Prostate gland (tissue), 2 donors: ENCODE results near the gene SELENOO. TPM values are rescaled to one million over a fixed set of nuclear protein-coding genes. Genes with fewer than 3 reads are reported as not detected.
"Not testable (repeated sequence)": the region's sequence is repeated elsewhere in the genome, so short reads cannot be mapped to it uniquely, and the experiment has no call there.

Experiments
- DNase-seq: peaks from one replicate; pipeline ENCODE4 v3.0.0-alpha.2; 2019; ENCODE audit warnings: low spot score
- H3K27ac ChIP-seq, 2 donors: fragments of 200-600 bp; sonication (generic); 2 replicates each; pipeline ENCODE4 v1.5.1; 2017 to 2019
- H3K27me3 ChIP-seq: fragments of 200-600 bp; sonication (generic); replicated peaks from 2 replicates; pipeline ENCODE4 v1.5.1; 2019; ENCODE audit not compliant: insufficient read depth
- H3K36me3 ChIP-seq, 2 donors: fragments of 200-600 bp; sonication (generic); 1 replicate in 1 of 2; 2 replicates in 1 of 2; pipeline versions ENCODE4 v1.5.1 to v1.8.1; 2017 to 2019
- H3K4me1 ChIP-seq: fragments of 200-600 bp; sonication (generic); replicated peaks from 2 replicates; pipeline ENCODE4 v1.5.1; 2019
- H3K4me3 ChIP-seq, 2 donors: fragments of 200-600 bp; sonication (generic); 2 replicates each; pipeline ENCODE4 v1.5.1; 2017 to 2019
- H3K9me3 ChIP-seq: fragments of 200-600 bp; sonication (generic); 2 replicates; pipeline ENCODE4 v1.5.1; 2017
- CTCF ChIP-seq, 4 experiments: fragments of 200-600 bp in 2 of 4; fragments of 450-650 bp in 2 of 4; sonication (generic) in 2 of 4; IDR thresholded peaks; 1 replicate in 3 of 4; 2 replicates in 1 of 4; pipeline ENCODE4 v1.5.1; 2016 to 2019; ENCODE audit warnings: antibody characterized with exemption in 4 of 4, mild to moderate bottlenecking in 2 of 4, moderate library complexity in 2 of 4
- POLR2A ChIP-seq: fragments of 450-650 bp; IDR thresholded peaks from one replicate; pipeline ENCODE4 v1.6.1; 2016; ENCODE audit warnings: antibody characterized with exemption, mild to moderate bottlenecking
- POLR2AphosphoS5 ChIP-seq: sonication (generic); formaldehyde crosslinking; IDR thresholded peaks from one replicate; pipeline ENCODE4 v1.6.1; 2017; ENCODE audit warnings: antibody characterized with exemption
- WGBS: methylation state at CpG from one replicate; pipeline ENCODE4 v1.1.5; 2018; 5-methylcytosine and 5-hydroxymethylcytosine counted together
- intact Hi-C: fragments of 100-400 bp; cut with DNase I; formaldehyde crosslinking; loops from one replicate; pipeline ENCODE4 v1.14.2; 2022
- total RNA-seq, 2 donors: library from RNA; depleted of rRNA; stranded (reverse); fragments of >200 nt; gene quantifications; one replicate each; pipeline ENCODE4 v1.1.0, GENCODE V29; 2016

The SELENOO gene
- total RNA-seq, 2 donors from 2014 or later = 51.8 to 58.5 TPM

GRCh38 chr22:50165436-50166123, 35.2 kb upstream of the SELENOO start:
- TF ChIP-seq POLR2AphosphoS5 = no peak
- TF ChIP-seq CTCF (IDR thresholded peaks at IDR 0.05) = no peak
- TF ChIP-seq POLR2A = no peak
- H3K4me3 ChIP-seq = no peak overlapping the region
- H3K27ac ChIP-seq = no peak overlapping the region
- intact Hi-C loops = no loop called here
- no peaks in the 10 kb centered on the region for H3K9me3 ChIP-seq
- H3K36me3 ChIP-seq = no peaks in the 10 kb centered on the region
- H3K4me1 ChIP-seq = no peaks in the 10 kb centered on the region
- 93% methylated on average over 27 of the region's 28 CpGs for WGBS
- no peaks in the 10 kb centered on the region for H3K27me3 ChIP-seq
- no peak for DNase-seq

GRCh38 chr22:50167689-50168489, 32.9 kb upstream of the SELENOO start:
- TF ChIP-seq POLR2A = no peak
- TF ChIP-seq POLR2AphosphoS5 = no peak
- TF ChIP-seq CTCF (IDR thresholded peaks at IDR 0.05) = no peak
- DNase-seq = no peak
- intact Hi-C loops = no loop called here
- H3K27me3 ChIP-seq = no peaks in the 10 kb centered on the region
- H3K36me3 ChIP-seq = no peaks in the 10 kb centered on the region
- no peak overlapping the region for H3K27ac ChIP-seq
- H3K4me3 ChIP-seq = no peak overlapping the region
- no peaks in the 10 kb centered on the region for H3K4me1 ChIP-seq
- no peaks in the 10 kb centered on the region for H3K9me3 ChIP-seq
- 65% methylated on average over 11 of the region's 11 CpGs for WGBS

- H3K4me1 ChIP-seq, H3K27me3 ChIP-seq, DNase-seq, H3K36me3 ChIP-seq, H3K9me3 ChIP-seq, intact Hi-C loops, H3K27ac ChIP-seq, H3K4me3 ChIP-seq: not testable (repeated sequence)
- WGBS = 80% methylated on average over 5 of the region's 5 CpGs
Measured at GRCh38 chr22:50168490-50169180, 32.2 kb upstream of the SELENOO start.

- no peaks in the 10 kb centered on the region for H3K9me3 ChIP-seq
- WGBS = 14% methylated on average over 28 of the region's 36 CpGs
- no peaks in the 10 kb centered on the region for H3K36me3 ChIP-seq
- intact Hi-C loops = no loop called here
- peak overlapping the region; percentile 46 to 55 for H3K4me3 ChIP-seq
- no peak for TF ChIP-seq POLR2A
- no peaks in the 10 kb centered on the region for H3K27me3 ChIP-seq
- no peak for DNase-seq
- H3K27ac ChIP-seq = no peak overlapping the region
- no peaks in the 10 kb centered on the region for H3K4me1 ChIP-seq
Measured at GRCh38 chr22:50169181-50169759, 31.5 kb upstream of the SELENOO start.

GRCh38 chr22:50169774-50170341, 31.0 kb upstream of the SELENOO start:
- WGBS = 3% methylated on average over 27 of the region's 70 CpGs
- Histone ChIP-seq H3K4me3 (peak overlapping the region; percentile 46 to 55), H3K27ac (no peak overlapping the region), H3K27me3 (no peaks in the 10 kb centered on the region), H3K4me1 (no peaks in the 10 kb centered on the region), H3K36me3 (no peaks in the 10 kb centered on the region), H3K9me3 (no peaks in the 10 kb centered on the region)
- TF ChIP-seq POLR2A (no peak), POLR2AphosphoS5 (no peak), CTCF (IDR thresholded peaks at IDR 0.05) (no peak)
- DNase-seq = no peak
- intact Hi-C loops = no loop called here
